PC-3 (cell line): ENCODE data around the gene SMC1B. TPM values are rescaled to one million over a fixed set of nuclear protein-coding genes. Genes with fewer than 3 reads are reported as not detected.

Experiments used
- ATAC-seq: fragments of 200-7000 bp; cut with Tn5 transposase; 2 replicates; pipeline ENCODE4 v1.9.1; 2020; ENCODE audit warnings: mild to moderate bottlenecking, moderate library complexity
- BruUV-seq: library from RNA; stranded (reverse); fragments of 400-500 nt; replicated peaks from 2 replicates; lab custom pipeline; 2021; lab: Mats Ljungman, UMichigan
- CTCF ChIA-PET: fragments of 300-600 bp; sonication (Branson Sonifier 250); formaldehyde crosslinking; loops from one replicate; lab custom pipeline; 2022; ENCODE audit warnings: antibody characterized with exemption; lab: Charles Lee
- POLR2A ChIA-PET: fragments of 300-600 bp; sonication (Branson Sonifier 250); formaldehyde crosslinking; loops from one replicate; lab custom pipeline; 2022; ENCODE audit warnings: antibody characterized with exemption; ENCODE audit not compliant: unreplicated experiment; lab: Charles Lee
- DNase-seq: peaks from one replicate; pipeline ENCODE4 v3.0.0-alpha.2; 2015
- H2AFZ ChIP-seq: fragments of 300-600 bp; sonication (generic); 2 replicates; pipeline ENCODE4 v1.6.0; 2016; ENCODE audit warnings: antibody characterized with exemption, low read length
- H3F3A ChIP-seq: fragments of 300-600 bp; sonication (generic); one replicate; pipeline ENCODE4 v1.6.0; 2017; ENCODE audit warnings: antibody characterized with exemption, low read length, control low read depth, mild to moderate bottlenecking; ENCODE audit not compliant: unreplicated experiment
- H3K27ac ChIP-seq: fragments of 300-600 bp; sonication (generic); 2 replicates; pipeline ENCODE4 v1.5.1; 2016; ENCODE audit warnings: mild to moderate bottlenecking, low read length
- H3K27me3 ChIP-seq: fragments of 300-600 bp; sonication (generic); 2 replicates; pipeline ENCODE4 v1.6.1; 2016; ENCODE audit warnings: low read length, mixed read lengths
- H3K36me3 ChIP-seq: fragments of 300-600 bp; sonication (generic); 2 replicates; pipeline ENCODE4 v1.6.1; 2016; ENCODE audit warnings: low read depth, mixed run types, low read length, mixed read lengths
- H3K4me1 ChIP-seq: fragments of 300-600 bp; sonication (generic); 2 replicates; pipeline ENCODE4 v1.5.1; 2016; ENCODE audit warnings: low read length; ENCODE audit not compliant: insufficient read depth
- H3K4me2 ChIP-seq: fragments of 300-600 bp; sonication (generic); 2 replicates; pipeline ENCODE4 v1.6.0; 2016; ENCODE audit warnings: low read length
- H3K4me3 ChIP-seq: fragments of 300-600 bp; sonication (generic); 2 replicates; pipeline ENCODE4 v1.5.1; 2016; ENCODE audit warnings: mild to moderate bottlenecking, low read length, mixed read lengths
- H3K79me2 ChIP-seq: fragments of 300-600 bp; sonication (generic); 2 replicates; pipeline ENCODE4 v1.6.1; 2017; ENCODE audit warnings: low read length, mixed read lengths
- H3K9ac ChIP-seq: fragments of 300-600 bp; sonication (generic); 2 replicates; pipeline ENCODE4 v1.6.0; 2016; ENCODE audit warnings: mild to moderate bottlenecking, low read length
- H3K9me2 ChIP-seq: fragments of 300-600 bp; sonication (generic); replicated peaks from 2 replicates; pipeline ENCODE4 v1.6.1; 2016; ENCODE audit warnings: mixed run types, low read length, mixed read lengths
- H3K9me3 ChIP-seq: fragments of 300-600 bp; sonication (generic); 2 replicates; pipeline ENCODE4 v1.6.1; 2016; ENCODE audit warnings: low read length, mixed read lengths
- H4K20me1 ChIP-seq: fragments of 300-600 bp; sonication (generic); 2 replicates; pipeline ENCODE4 v1.6.1; 2016; ENCODE audit warnings: low read length, mixed read lengths
- EZH2 ChIP-seq: fragments of 300-600 bp; sonication (generic); IDR thresholded peaks from one replicate; pipeline ENCODE4 v1.6.1; 2017; ENCODE audit warnings: antibody characterized with exemption, mild to moderate bottlenecking, low read length; ENCODE audit not compliant: unreplicated experiment
- EZH2phosphoT487 ChIP-seq: fragments of 300-600 bp; sonication (generic); IDR thresholded peaks from 2 replicates; pipeline ENCODE4 v1.6.1; 2018; ENCODE audit warnings: mild to moderate bottlenecking, antibody characterized with exemption, low read length, borderline replicate concordance
- intact Hi-C: fragments of 100-400 bp; cut with micrococcal nuclease; formaldehyde crosslinking; loops from 2 replicates; pipeline ENCODE4 v1.9.0; 2023
- total RNA-seq: library from RNA; depleted of rRNA; stranded (reverse); fragments of >200 nt; gene quantifications from 2 replicates; pipeline ENCODE4 v1.2.3, GENCODE V29; 2014
- TF ChIP-seq, protein P1 (sequence below): fragments of 300-600 bp; sonication (generic); conservative IDR thresholded peaks from 2 replicates; pipeline ENCODE4 v1.5.1; 2017; ENCODE audit warnings: antibody characterized with exemption, low read depth, mild to moderate bottlenecking, low read length

SMC1B gene
- total RNA-seq, 1 experiment from 2014 or later, result 0.04 TPM

DNA sequence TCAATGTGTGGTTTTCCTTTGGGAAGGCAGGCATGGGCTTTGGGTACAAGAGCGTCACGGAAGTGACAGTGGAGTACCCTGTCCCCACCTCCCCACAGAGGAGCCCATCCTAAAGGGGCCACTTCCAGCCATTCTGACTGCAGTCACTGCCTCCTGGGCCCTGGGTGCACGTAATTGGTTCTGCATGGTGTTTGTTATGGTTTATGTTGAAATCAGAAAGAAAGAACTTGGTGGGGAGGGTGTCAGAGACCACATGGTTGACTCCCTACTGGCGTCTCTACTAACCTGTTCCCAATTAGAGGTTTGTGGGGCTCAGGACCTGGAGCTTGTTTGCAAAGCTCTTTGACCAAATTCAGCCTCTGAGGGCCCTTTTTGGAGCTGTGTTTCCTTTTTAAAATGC lies 40.9 kb upstream of the SMC1B start:
- ChIA-PET POLR2A (interaction anchor here (0.5 kb wide), 1 partner anchor 833 kb away, joined by 3 read pairs; no protein-coding TSS in a partner anchor), CTCF (no interaction called here)
- Histone ChIP-seq H3K27me3 (no peaks in the 10 kb centered on the region), H3K4me1 (no peaks in the 10 kb centered on the region), H4K20me1 (no peaks in the 10 kb centered on the region), H3K9ac (no peak overlapping the region), H3K9me3 (no peaks in the 10 kb centered on the region), H2AFZ (no peak overlapping the region), H3K79me2 (no peaks in the 10 kb centered on the region), H3K36me3 (no peaks in the 10 kb centered on the region), H3F3A (no peaks in the 10 kb centered on the region), H3K9me2 (no peaks in the 10 kb centered on the region), H3K27ac (no peak overlapping the region), H3K4me2 (no peak overlapping the region), H3K4me3 (no peak overlapping the region)
- TF ChIP-seq, protein P1, sequence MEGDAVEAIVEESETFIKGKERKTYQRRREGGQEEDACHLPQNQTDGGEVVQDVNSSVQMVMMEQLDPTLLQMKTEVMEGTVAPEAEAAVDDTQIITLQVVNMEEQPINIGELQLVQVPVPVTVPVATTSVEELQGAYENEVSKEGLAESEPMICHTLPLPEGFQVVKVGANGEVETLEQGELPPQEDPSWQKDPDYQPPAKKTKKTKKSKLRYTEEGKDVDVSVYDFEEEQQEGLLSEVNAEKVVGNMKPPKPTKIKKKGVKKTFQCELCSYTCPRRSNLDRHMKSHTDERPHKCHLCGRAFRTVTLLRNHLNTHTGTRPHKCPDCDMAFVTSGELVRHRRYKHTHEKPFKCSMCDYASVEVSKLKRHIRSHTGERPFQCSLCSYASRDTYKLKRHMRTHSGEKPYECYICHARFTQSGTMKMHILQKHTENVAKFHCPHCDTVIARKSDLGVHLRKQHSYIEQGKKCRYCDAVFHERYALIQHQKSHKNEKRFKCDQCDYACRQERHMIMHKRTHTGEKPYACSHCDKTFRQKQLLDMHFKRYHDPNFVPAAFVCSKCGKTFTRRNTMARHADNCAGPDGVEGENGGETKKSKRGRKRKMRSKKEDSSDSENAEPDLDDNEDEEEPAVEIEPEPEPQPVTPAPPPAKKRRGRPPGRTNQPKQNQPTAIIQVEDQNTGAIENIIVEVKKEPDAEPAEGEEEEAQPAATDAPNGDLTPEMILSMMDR, result no peak
- no peak for TF ChIP-seq EZH2
- intact Hi-C loops, result no loop called here
- ATAC-seq (no peak), DNase-seq (no peak)
- no TSS peak for BruUV-seq

DNA sequence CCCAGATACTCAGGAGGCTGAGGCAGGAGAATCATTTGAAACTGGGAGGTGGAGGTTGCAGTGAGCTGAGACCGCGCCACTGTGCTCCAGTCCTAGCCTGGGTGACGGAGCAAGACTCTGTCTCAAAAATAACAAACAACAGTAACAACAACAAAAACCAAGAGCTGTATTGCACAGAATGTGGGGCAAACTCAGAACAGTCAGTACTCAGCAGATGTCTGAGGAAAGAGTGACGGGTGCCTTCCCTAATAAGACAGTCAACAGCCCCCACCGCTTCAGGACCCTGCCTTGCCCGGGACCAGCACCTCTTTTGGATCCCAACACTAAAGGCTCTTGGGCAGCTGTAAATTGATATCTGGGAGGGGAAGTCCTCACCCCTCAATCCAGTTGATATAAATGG lies 40.4 kb upstream of the SMC1B start:
- Histone ChIP-seq H4K20me1 (no peaks in the 10 kb centered on the region), H3K27me3 (no peaks in the 10 kb centered on the region), H2AFZ (no peak overlapping the region), H3K27ac (no peak overlapping the region), H3K9me3 (no peaks in the 10 kb centered on the region), H3K36me3 (no peaks in the 10 kb centered on the region), H3K9me2 (no peaks in the 10 kb centered on the region), H3F3A (no peaks in the 10 kb centered on the region), H3K4me1 (no peaks in the 10 kb centered on the region), H3K4me3 (no peak overlapping the region), H3K4me2 (no peak overlapping the region), H3K79me2 (no peaks in the 10 kb centered on the region), H3K9ac (no peak overlapping the region)
- ChIA-PET POLR2A (interaction anchor here (0.5 kb wide), 1 partner anchor 834 kb away, joined by 3 read pairs; no protein-coding TSS in a partner anchor), CTCF (no interaction called here)
- ATAC-seq, result no peak
- TF ChIP-seq, protein P1, result no peak
- no peak for TF ChIP-seq EZH2phosphoT487
- TF ChIP-seq EZH2, result no peak
- intact Hi-C loops, result no loop called here
- no peak for DNase-seq
- no TSS peak for BruUV-seq

DNA sequence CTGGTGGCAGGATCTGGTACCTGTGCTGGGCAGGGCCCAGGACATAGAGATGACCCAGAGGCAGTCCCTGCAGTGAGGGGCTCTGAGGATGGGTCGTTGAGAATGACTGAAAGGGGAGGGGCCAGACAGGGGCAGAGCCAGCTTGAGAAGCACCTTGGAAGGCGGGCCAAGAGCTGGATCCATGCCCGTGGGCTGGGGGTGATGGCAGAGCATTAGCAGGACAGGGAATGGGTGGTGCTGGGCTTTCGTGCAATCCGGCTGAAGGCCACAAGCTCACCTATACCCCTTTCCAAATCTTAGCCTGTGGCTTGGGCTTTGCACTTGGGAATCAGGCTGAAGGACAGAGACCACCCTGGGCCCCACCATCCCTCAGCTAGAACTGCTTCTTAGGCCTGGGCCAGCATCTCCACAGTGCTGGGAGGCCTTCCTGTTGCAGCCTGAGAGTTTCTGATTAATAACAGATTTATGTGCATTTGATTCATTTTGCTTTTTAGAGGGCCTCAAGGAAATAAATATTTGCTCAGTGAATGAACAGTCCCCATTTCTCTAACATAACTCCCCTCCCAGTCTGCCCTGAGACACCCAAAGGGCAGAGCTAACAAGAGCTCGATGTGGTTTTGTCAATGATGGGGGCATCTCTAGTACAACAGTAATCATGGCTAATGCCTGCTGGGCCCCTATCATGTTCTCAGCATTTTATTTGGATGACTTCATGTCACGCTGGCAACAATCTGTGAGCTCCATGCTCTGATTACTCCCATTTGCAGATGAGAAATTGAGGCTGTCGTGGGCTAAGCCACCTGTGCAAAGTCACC lies 39.4 kb upstream of the SMC1B start:
- Histone ChIP-seq H3K9me2 (no peaks in the 10 kb centered on the region), H3K27me3 (no peaks in the 10 kb centered on the region), H4K20me1 (no peaks in the 10 kb centered on the region), H3K79me2 (no peaks in the 10 kb centered on the region), H3F3A (no peaks in the 10 kb centered on the region), H3K27ac (no peak overlapping the region), H3K9me3 (no peaks in the 10 kb centered on the region), H3K9ac (no peak overlapping the region), H3K4me3 (no peak overlapping the region), H3K36me3 (no peaks in the 10 kb centered on the region), H3K4me2 (no peak overlapping the region), H2AFZ (no peak overlapping the region), H3K4me1 (no peaks in the 10 kb centered on the region)
- intact Hi-C loops, result no loop called here
- CTCF ChIA-PET, result no interaction called here
- POLR2A ChIA-PET, result no interaction called here
- no peak for DNase-seq
- no TSS peak for BruUV-seq
- no peak for ATAC-seq
- TF ChIP-seq EZH2, result no peak
- no peak for TF ChIP-seq EZH2phosphoT487
- TF ChIP-seq, protein P1, result no peak
